ENCODE data around the gene PSMD5. TPM values are rescaled to one million over a fixed set of nuclear protein-coding genes. Genes with fewer than 3 reads are reported as not detected.
A peak's percentile ranks its signal among the peaks of the same experiment; 100 is the strongest.
"Not testable (repeated sequence)": the region's sequence is repeated elsewhere in the genome, so short reads cannot be mapped to it uniquely, and the experiment has no call there.

The PSMD5 gene
- polyA plus RNA-seq, 3 donors = 27.3 to 37.6 (median 36.0) TPM

DNA sequence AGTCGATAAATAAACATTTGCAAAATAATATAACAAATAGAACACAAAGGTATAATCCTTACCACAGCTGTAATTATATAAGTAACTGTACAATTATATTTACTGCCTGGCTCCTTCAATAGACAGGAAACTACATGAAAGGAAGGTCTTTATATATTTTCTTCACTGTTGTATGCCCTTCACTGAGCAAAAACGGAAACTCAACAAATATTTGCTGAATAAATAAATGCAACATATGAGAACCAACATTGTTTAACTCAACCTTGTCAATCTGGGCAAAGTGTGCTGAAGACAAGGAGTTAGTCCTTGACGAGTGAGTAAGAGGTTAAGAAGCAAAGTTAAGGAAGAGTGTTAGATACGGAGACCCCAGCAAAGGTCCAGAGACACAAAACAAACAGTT lies 22.6 kb downstream of the PSMD5 start:
- DNase-seq = no peak

DNA sequence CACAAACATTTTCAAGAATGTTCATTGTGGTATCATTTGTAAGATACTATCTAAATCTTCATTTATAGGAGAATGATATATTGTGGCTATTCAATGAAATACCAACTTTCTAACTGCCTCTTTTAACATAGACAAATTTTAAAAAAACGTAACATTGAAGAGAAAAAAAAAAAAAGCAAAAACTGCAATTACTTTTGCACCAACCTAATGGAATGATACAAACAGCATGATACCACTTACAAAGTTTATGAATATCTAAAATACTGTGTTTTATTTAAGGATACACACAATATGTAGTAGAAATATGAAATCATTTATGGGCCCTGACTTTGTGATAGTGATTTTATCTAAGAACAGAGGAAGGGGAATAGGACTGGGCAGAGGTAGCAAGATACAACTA lies 24.1 kb downstream of the PSMD5 start:
- DNase-seq = no peak

DNA sequence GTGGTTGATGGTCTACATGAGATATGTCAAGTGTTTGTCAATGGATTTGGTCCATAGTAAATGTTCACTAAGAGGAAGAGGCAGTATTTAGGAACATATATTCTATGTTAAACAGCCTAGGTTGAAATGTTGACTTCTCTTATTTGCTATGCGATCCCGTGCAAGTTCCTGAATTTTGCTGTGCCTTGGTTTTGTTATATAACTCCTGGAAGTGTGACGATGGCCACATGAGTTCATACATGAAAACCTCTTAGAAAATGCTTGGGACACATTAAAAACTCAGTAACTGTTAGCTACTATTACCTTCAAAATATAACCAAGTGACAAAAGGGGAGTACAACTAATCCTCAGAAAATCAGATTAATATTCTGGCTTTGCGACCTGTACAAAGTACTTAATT lies 27.6 kb downstream of the PSMD5 start:
- DNase-seq = no peak

DNA sequence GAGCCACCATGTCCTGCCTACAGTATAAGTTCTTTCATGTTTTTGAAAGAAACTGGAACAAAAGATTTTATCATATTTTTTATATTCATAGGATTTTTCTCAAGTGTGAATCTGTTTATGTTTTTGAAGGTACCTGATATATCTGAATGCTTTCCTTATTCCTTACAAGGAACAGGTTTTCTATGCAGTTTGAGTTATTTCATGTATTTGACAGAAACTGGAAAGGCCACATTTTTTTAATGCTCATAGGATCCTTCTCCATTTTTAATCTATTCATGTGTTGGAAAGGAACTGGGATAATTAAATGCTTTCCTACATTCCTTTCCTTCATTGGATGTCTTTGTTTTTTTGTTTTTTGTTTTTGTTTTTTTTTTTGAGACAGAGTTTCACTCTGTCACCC lies 33.8 kb downstream of the PSMD5 start:
- DNase-seq = no peak

DNA sequence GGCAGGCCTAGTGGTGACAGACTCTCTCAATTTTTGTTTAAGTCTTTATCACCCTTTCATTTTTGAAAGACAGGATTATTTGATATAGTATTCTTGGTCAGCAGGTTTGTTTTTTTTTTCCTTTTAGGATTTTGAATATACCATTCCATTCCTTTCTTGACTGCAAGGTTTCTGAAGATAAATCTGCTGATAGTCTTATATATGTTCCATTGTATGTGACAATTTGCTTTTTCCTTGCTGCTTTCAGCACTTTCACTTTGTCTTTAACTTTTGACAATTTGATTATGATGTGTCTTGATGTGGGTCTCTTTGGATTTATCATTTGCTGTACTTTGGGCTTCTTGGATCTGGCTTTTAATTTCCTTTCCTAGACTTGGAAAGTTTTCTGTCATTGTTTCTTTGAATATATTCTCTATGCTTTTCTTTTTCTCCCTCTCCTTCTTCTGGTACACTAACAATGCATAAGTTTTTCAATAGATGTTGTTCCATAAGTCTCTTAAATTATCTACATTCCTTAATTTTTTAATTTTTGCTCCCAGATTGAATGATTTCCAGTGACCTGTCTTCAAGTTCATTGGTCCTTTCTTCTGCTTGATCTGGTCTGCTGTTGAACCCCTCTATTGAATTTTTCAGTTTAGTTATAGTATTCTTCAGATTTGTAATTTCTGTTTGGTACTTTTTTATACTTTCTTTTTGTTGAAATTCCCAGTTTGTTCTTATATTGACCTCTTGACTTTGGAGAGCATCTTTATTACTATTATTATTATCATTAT lies 34.9 kb downstream of the PSMD5 start:
- no peak for DNase-seq

DNA sequence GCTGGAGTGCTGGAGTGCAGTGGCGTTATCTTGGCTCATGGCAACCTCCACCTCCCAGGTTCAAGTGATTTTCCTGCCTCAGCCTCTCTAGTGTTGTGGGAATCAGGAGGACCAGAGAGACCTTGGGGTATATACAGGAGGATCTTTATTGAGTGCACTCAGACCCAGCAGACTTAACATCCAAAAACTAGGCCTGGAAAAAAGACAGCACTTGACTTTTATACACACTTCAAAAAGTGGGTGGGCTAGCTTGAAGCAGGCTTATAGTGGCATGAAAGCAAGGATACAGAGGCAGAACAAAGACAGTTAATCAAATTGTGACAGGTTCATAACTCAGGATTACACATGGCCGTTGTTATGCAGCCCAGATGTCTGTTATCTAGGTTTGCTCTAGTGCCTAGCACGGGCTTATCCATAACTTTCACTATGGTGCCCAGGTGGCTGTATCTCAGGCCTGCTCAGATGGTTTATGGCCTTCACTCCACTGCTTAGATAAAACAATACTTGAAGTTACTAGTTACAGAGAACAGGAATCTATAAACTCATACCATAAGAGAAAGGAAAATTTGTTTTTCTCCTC lies 37.8 kb downstream of the PSMD5 start:
- not testable (repeated sequence) for DNase-seq

DNA sequence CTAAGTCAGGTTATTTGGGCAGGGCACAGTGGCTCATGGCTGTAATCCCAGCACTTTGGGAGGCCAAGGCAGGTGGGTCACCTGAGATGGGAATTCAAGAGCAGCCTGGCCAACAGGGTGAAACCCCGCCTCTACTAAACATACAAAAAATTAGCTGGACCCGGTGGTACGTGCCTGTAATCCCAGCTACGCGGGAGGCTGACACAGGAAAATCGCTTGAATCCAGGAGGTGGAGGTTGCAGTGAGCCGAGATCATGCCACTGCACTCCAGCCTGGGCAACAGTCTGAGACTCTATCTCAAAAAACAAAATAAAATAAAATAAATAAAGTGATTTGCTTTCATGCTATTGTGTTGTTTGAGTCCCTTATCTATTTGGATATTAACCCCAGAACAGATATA lies 41.3 kb downstream of the PSMD5 start:
- no peak for DNase-seq

DNA sequence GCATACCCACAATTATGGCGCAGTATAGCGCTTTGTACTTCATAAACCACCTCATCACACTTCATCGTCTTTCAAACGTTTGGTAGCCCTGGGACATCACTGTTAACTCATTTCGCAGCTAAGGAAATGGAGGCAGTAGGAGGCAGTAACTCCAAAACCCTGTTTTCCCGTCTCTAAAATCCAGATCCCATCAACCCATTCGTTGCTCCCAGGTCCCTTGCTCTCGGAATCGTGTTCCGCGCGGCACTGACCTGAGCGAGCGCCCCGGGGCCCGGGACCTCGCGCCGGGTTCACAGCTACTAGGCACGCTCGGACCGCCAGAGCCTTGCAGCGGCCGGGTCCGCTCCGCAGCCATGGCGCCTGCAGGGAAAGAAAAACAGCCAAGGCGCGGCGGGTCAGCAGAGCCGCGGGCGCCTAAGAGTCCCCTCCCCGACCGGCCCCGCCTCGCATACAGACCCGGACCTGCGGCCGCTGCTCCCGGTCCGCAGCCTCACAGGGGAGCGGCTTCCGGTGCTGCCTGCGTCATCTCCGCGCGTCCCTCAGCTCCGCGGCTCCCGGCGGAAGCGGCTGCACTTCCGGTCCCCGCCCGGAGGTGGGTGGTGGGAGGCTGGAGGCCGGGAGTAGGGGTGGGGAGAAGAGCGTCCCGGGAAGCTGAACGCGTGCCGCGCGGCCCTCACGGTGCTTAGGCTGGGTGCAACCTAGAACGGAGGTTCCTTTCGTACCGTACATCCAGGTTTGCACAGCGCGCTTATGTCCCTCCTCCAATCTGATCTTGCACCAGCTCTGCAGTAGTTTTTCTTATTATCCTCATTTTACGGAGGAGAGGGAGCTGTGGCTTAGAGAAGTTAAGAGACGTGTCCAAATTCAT lies 49.6 kb downstream of the PSMD5 start, which contains the start of gene FBXW2:
Gene FBXW2, minus strand, starts transcription at position 519 of the 868 bp plus-strand sequence. CDS start 5,158 bp downstream, outside the sequence.
- peak; percentile 93 for DNase-seq

DNA sequence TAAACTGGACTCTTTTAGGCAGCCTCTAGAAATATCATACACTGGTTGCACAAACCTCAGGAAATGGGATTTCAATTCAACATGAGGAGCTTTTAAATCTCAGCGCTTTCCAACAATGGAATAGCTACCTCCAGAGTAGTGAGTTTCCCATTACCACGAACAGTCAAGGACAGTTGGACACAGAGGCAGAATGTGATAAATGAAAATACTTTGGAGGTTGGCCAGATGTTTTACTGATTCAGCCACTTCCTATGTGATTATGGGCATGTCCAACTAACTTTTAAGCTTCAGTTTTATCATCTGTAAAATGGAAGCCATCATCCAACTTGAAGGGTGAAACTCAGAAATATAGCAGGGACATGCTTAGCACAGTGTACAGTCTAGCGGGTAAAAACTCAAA lies 51.6 kb downstream of the PSMD5 start:
- DNase-seq = no peak

DNA sequence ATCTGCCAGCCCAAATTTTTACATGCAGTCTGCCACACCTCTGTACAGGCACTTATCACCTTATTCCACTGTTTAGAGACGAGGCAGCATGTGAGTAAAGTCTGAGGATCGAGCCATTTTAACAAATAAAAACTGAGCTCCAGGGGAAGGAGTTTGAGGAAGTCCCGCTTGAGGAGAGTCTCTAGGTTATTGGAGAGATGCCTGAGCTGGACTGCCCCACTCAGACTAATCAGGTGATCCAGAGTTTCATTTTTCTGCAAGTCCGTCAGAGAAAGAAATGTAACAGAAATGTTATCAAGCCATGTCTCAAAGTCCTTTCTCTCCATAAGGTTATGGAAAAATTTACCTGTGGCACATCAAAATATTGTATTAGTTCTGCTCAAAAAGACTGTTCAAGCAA lies 54.8 kb downstream of the PSMD5 start:
- DNase-seq = no peak

DNA sequence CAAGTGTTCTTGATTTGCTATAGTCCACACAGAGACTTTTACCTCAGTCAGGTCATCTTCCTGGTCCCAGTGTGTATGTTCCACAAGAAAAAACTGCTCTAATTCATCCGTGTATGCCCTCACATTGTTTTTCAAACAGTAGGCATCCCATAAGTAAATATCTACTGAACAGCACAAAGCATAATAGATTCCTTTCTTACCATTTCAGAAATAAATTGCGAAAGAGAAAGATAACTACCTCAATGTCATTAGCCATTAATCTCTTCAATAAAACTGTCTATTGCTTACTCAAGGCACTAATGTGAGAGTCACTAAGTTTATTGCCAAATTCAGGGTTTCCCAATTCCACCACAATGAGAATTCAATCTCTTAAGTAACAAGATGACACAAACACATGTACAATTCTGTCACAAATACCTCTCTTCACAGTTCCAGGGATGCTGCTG lies 59.1 kb downstream of the PSMD5 start:
- no peak for DNase-seq

DNA sequence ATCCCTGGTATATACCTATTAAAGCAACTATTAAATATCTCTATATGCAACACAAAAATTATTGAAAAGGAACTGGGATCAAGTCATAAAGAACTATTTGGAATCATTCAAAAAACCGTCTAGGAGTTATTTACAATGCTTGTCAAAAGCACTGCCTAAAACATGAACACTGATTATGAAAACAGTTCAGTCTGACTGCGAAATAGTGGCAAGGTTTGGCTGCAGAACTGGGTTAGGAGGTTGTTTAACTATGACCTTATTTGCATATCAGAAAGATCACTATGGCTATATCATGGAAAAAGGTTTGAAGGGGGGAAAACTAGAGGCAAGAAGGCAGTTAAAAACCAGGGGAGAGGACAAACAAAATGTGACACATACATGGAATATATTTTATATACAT lies 61.5 kb downstream of the PSMD5 start:
- no peak for DNase-seq

DNA sequence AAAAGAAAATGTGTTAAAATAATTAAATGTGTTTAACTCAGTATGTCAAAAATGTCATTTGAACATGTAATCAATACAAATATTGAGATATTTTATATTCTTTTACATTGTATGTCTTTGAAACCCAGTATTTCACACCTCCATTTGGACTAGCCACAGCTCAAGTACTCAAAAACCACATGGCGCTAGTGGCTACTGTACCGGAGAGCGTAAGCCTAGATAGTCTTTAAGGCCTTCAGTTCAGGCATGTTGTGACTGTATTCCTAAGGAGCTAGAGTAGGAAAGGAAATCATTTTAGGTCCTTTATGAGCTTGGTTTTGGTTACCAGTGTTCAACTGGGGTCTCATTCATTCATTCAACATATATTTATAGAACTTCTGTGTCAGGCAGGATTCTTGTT lies 62.4 kb downstream of the PSMD5 start:
- DNase-seq = no peak

DNA sequence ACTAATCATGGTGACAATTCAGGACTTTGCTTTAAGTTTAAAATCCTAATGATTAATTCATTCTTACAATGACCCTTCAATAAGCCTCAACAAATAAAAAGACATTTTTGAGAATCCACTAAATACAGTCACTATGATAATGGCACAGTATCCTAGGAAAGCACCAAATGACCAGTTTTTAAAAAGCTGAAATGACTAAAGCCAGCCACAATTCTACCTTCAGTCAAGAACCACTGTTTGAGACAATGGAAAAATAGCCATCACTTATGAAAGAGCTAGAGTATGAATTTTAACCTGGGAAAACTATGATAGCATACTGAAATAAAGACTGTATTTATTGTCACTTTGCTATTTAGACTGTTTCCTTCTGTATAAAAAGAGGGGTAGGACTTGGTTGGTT lies 63.5 kb downstream of the PSMD5 start:
- no peak for DNase-seq

DNA sequence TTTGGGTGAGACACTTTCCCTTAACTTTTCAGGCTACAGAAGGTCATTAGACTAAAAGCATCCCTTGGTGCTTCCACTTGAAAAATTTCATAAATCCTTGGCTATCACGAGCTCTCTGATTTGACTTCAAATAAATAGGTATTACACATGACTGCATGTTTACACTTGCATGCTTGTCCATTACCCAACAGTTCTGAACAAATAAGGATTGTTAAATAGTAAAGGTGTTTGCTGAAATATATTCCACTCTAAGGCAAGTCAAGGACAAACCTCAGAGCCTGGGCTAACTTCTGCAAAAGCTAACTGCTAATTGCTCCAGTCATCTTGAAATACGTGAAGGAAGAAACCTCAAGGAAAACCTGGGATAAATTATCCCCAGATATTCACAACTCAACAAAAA lies 64.0 kb downstream of the PSMD5 start:
- DNase-seq = no peak

DNA sequence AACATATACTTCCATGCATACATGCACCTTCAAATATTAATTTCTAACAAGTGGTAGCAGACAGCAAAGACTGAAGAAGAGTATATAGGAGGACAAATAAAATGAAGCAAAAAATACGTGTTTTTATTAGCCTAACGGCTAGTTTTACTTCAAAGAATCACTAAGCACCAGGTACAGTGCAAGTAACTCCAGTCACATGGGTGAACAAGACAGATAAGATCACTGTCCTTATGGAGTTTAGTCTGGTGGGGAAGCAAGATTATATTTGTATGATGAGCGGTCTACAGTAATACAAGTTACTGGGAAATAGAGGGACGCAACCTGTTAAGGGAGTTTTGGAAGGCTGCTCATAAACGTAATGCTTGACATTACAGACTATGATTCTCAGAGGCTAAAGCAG lies 65.5 kb downstream of the PSMD5 start:
- no peak for DNase-seq

DNA sequence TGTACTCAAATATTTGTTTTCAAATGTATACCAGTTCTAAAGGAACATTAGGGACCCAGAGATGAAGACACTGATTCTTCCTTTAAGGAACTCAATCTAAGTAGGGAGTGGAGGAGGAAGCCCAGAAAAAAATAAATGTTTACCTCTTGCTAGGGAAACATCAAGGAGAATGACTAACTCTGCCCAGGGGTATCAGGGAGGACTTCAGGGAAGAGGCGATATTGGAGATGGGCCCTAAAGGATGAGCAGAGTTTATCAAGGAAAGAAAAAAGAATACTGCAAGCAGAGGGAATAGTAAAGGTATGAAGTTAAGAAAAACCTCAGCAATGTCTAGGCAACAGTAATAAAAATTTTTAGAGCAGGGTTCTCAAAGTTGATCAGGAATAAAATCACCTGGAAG lies 65.9 kb downstream of the PSMD5 start:
- no peak for DNase-seq

DNA sequence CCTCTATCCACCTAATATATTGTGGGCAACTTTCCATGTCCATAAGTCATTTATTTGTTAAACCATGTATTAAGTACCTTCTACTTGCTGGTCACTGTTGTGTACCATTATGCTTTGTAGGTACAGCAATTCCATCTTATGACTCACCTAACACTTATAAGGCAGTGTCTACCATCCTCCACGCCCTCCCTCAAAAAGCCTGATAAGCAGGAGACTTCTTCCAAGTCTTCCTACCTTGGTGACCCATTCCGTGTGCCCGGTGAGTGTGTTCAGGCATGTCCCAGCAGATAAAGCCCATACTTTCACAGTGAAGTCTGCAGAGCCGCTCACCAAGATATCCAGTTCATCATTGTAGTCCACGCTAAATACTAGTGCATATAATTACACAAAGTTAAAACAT lies 66.9 kb downstream of the PSMD5 start:
- DNase-seq = no peak

DNA sequence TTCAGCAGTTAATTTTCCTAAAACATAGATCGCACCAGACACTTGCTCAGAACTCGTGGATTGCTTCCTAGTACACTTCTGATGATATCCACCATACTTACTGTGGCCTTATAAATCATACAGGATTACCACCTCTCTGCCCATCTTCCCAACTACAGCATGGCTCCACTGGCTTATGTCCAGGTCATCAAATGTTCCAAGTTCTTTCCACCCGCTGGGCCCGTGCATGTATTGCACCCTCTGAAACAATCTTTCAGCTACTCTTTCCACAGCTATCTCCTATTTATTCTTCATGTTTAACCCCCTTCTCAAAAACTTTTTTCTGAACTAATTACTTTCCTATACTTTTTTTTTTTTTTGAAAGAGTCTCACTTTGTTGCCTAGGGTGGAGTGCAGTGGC lies 68.0 kb downstream of the PSMD5 start:
- DNase-seq = no peak

DNA sequence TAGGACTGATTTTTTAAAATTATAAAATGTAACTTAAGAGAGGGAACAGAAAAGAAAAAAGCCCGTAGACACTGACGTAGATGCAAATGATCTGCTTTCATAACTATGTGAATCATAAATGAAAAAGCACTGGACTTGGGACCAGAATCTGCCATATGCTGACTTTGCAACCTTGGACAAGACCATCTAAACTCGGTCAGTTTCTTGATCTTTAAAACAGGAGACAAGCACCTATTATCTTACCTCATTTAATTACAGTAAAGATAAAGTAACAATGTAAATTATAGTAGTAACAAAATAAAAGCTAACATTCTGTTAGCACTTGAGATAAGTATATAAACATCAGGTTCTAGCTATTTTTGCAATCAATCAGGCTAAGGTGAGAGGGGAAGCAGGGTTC lies 69.5 kb downstream of the PSMD5 start:
- no peak for DNase-seq

DNA sequence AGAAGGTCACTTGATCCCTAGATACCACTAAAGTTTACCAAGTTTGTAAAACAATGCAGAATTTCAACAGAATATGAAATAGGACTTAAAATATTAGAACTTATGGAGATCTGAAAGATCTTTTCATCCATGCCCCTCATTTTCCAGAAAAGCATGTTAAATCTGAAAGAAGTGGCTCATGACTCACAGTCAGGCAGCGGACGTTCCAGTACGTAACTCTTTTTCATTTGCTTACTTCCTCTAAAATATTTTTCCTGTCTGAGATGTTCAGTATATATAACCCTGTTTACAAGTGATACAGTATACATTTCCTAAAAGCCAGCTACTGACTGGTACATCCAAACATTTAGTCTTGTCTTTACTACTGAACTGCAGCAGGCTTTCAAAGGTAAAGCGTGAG lies 71.8 kb downstream of the PSMD5 start:
- DNase-seq = no peak

DNA sequence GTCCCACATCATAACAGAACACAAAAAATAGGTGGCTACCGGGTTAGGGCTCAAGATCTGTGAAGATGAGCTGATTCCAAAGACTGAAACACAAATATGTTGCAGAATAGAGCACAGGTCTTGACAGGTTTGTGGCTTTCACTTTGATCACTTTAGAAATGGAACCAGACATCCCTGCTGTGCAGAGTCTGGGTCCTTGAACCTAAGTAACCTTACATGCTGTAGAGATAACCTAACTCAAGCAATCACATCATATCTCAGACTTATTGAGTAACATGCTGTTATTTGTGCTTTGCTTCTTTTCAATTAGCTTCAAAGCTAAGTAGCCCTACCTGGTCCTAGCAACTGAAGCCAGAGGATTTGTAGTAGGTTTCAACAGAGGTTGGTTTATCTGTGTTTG lies 73.8 kb downstream of the PSMD5 start:
- no peak for DNase-seq

DNA sequence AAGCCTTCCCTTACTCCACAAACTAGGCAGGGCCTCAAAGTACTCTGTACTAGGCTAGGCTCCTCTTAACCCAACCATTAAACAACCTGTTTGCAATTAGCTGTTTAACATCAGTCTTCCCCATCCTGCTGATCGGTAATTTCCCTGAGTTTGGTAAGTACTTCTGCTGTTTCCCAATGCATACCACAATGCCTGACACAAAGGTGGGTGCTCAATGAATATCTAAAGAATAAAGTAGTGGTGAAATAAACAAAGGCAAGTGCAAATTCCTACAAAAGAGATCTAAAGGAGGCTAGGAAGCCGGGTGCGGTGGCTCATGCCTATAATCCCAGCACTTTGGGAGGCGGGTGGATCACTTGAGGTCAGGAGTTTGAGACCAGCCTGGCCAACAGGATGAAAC lies 74.5 kb downstream of the PSMD5 start:
- DNase-seq = no peak

Measured in renal pelvis (tissue), 4 donors.